ENCODE measurements around the gene PNISR. TPM values are rescaled to one million over a fixed set of nuclear protein-coding genes. Genes with fewer than 3 reads are reported as not detected.

Gene PNISR
- total RNA-seq, 1 donor from 2014 or later = 498 TPM

GRCh38 chr6:99369533-99369932 lies 55.6 kb downstream of the PNISR start:
- Histone ChIP-seq H4K20me1 (ENCODE audit: low read depth) (no peaks in the 10 kb centered on the region), H3K9me3 (ENCODE audit: low read depth) (no peaks in the 10 kb centered on the region), H3K9ac (no peak overlapping the region), H3K4me2 (peak overlapping the region; percentile 54), H3K4me3 (no peak overlapping the region), H3K27me3 (no peaks in the 10 kb centered on the region), H3K36me3 (no peaks in the 10 kb centered on the region), H3F3A (ENCODE audit: low read depth) (no peaks in the 10 kb centered on the region), H3K27ac (no peak overlapping the region), H3K79me2 (ENCODE audit: low read depth) (no peaks in the 10 kb centered on the region), H3K4me1 (peaks cover 11% of the 10 kb centered on the region), H2AFZ (replicated peaks) (no peak overlapping the region)
- Mint-ChIP-seq H3K36me3 (no peaks in the 10 kb centered on the region), H3K27me3 (ENCODE audit: insufficient read depth, low read depth) (no peaks in the 10 kb centered on the region), H3K27ac (no peak overlapping the region), H3K9me3 (no peaks in the 10 kb centered on the region), H3K4me1 (peaks cover 9% of the 10 kb centered on the region), H3K4me3 (no peak overlapping the region)
- no peak for TF ChIP-seq EZH2 (IDR thresholded peaks at IDR 0.05)
- TF ChIP-seq CTCF (IDR thresholded peaks at IDR 0.05) = peak; percentile 16
- no peak for TF ChIP-seq EZH2phosphoT487 (IDR thresholded peaks at IDR 0.05)
- peak; percentile 65 for DNase-seq (ENCODE audit: low spot score)

- Histone ChIP-seq H3K9me3 (ENCODE audit: low read depth) (no peaks in the 10 kb centered on the region), H3F3A (ENCODE audit: low read depth) (no peaks in the 10 kb centered on the region), H3K27ac (no peak overlapping the region), H3K4me2 (no peak overlapping the region), H2AFZ (replicated peaks) (no peak overlapping the region), H4K20me1 (ENCODE audit: low read depth) (no peaks in the 10 kb centered on the region), H3K79me2 (ENCODE audit: low read depth) (no peaks in the 10 kb centered on the region), H3K4me3 (no peak overlapping the region), H3K36me3 (no peaks in the 10 kb centered on the region), H3K4me1 (peaks cover 11% of the 10 kb centered on the region), H3K9ac (no peak overlapping the region), H3K27me3 (no peaks in the 10 kb centered on the region)
- DNase-seq (ENCODE audit: low spot score) = no peak
- Mint-ChIP-seq H3K4me3 (no peak overlapping the region), H3K27me3 (ENCODE audit: insufficient read depth, low read depth) (peaks cover 4% of the 10 kb centered on the region), H3K9me3 (no peaks in the 10 kb centered on the region), H3K27ac (no peak overlapping the region), H3K4me1 (peaks cover 9% of the 10 kb centered on the region), H3K36me3 (no peaks in the 10 kb centered on the region)
- no peak for TF ChIP-seq EZH2phosphoT487 (IDR thresholded peaks at IDR 0.05)
- TF ChIP-seq CTCF (IDR thresholded peaks at IDR 0.05) = no peak
- no peak for TF ChIP-seq EZH2 (IDR thresholded peaks at IDR 0.05)
Measured at GRCh38 chr6:99366852-99367251, 58.3 kb downstream of the PNISR start.

GRCh38 chr6:99364026-99364425 lies 61.1 kb downstream of the PNISR start:
- Histone ChIP-seq H3K4me2 (no peak overlapping the region), H3K27me3 (no peaks in the 10 kb centered on the region), H3K27ac (no peak overlapping the region), H4K20me1 (ENCODE audit: low read depth) (no peaks in the 10 kb centered on the region), H3K9ac (no peak overlapping the region), H3K36me3 (no peaks in the 10 kb centered on the region), H3K9me3 (ENCODE audit: low read depth) (no peaks in the 10 kb centered on the region), H3F3A (ENCODE audit: low read depth) (no peaks in the 10 kb centered on the region), H3K4me1 (peaks cover 1% of the 10 kb centered on the region), H3K4me3 (no peak overlapping the region), H2AFZ (replicated peaks) (no peak overlapping the region), H3K79me2 (ENCODE audit: low read depth) (no peaks in the 10 kb centered on the region)
- no peak for TF ChIP-seq EZH2phosphoT487 (IDR thresholded peaks at IDR 0.05)
- Mint-ChIP-seq H3K4me1 (no peaks in the 10 kb centered on the region), H3K4me3 (no peak overlapping the region), H3K36me3 (no peaks in the 10 kb centered on the region), H3K27me3 (ENCODE audit: insufficient read depth, low read depth) (peaks cover 4% of the 10 kb centered on the region), H3K27ac (no peak overlapping the region), H3K9me3 (no peaks in the 10 kb centered on the region)
- no peak for DNase-seq (ENCODE audit: low spot score)

GRCh38 chr6:99362678-99363268 lies 62.3 kb downstream of the PNISR start:
- H3K27me3 ChIP-seq = no peaks in the 10 kb centered on the region
- no peaks in the 10 kb centered on the region for H3K36me3 Mint-ChIP-seq
- no peaks in the 10 kb centered on the region for H3K4me1 ChIP-seq
- H3K4me2 ChIP-seq = no peak overlapping the region
- no peak overlapping the region for H2AFZ ChIP-seq (replicated peaks)
- H3K79me2 ChIP-seq (ENCODE audit: low read depth) = no peaks in the 10 kb centered on the region
- H3K27ac ChIP-seq = no peak overlapping the region
- H3K9ac ChIP-seq = no peak overlapping the region
- no peak overlapping the region for H3K27ac Mint-ChIP-seq
- peaks cover 4% of the 10 kb centered on the region for H3K27me3 Mint-ChIP-seq (ENCODE audit: insufficient read depth, low read depth)
- no peaks in the 10 kb centered on the region for H3K9me3 ChIP-seq (ENCODE audit: low read depth)
- no peak overlapping the region for H3K4me3 ChIP-seq
- no peaks in the 10 kb centered on the region for H3F3A ChIP-seq (ENCODE audit: low read depth)
- H3K4me1 Mint-ChIP-seq = no peaks in the 10 kb centered on the region
- no peaks in the 10 kb centered on the region for H3K9me3 Mint-ChIP-seq
- H3K36me3 ChIP-seq = no peaks in the 10 kb centered on the region
- TF ChIP-seq EZH2 (IDR thresholded peaks at IDR 0.05) (no peak), CTCF (IDR thresholded peaks at IDR 0.05) (no peak)
- no peak overlapping the region for H3K4me3 Mint-ChIP-seq
- no peaks in the 10 kb centered on the region for H4K20me1 ChIP-seq (ENCODE audit: low read depth)
- no peak for DNase-seq (ENCODE audit: low spot score)
